Stimulated activated CD4-positive, alpha-beta T cell treated with anti-CD3 and anti-CD28 coated beads, TNF-alpha, amount 100 ng/mL, for 48 hours (primary cell): Measurements from ENCODE around the gene UBR1.
"Not testable (repeated sequence)": the region's sequence is repeated elsewhere in the genome, so short reads cannot be mapped to it uniquely, and the experiment has no call there.

Source experiments
- DNase-seq, 3 donors: peaks; one replicate each; pipeline ENCODE4 v3.0.0-alpha.2; 2020; ENCODE audit warnings: low read depth in 3 of 3

UBR1 gene

DNA sequence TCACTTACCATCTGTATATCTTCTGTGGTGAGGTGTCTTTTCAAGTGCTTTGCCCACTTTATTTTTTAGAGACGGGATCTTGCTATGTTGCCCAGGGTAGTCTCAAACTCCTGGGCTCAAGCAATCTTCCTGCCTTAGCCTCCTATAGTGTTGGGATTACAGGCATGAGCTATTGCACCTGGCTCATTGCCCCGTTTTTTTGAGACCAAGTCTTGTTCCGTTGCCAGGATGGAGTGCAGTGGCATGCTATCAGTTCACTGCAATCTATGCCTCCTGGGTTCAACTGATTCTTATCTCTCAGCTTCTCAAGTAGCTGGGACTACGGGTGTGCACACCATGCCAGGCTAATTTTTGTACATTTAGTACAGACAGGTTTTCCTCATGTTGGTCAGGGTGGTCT is 132.7 kb downstream of the UBR1 start:
- DNase-seq, result no peak

DNA sequence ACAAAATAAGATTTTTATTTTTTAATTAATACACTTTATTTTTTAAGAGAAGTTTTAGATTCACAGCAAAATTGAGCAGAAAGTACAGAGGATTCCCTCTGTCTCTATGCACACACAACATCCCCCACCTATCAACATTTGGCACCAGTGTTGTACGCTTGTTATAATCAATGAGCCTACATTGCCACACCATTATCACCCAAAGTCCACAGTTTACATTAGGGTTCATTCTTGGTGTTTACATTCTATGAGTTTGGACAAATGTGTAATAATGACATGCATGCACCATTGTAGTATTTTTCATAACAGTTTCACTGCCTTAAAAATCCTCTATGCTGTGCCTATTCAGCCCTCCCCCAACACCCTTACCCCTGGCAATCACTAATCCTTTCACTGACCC is 134.0 kb downstream of the UBR1 start:
- DNase-seq, result no peak

DNA sequence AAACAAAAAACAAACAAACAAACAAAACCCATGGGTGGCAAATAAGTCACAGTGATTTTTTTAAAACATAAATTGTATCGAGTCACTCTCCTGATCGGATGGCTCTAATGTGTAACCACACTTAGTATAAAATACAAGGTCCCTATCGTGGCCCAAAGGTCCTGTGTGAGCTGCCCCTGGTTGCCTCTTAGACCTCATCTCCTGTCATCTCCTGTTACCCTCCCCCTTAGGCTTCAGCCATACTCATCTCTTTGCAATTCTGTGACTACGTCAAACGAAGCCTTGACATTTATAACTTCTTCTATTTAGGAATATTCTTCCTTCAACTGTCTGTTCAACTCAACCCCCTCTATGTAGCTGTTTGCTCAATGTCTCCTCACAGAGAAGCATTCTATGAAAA is 141.4 kb downstream of the UBR1 start:
- no peak for DNase-seq

DNA sequence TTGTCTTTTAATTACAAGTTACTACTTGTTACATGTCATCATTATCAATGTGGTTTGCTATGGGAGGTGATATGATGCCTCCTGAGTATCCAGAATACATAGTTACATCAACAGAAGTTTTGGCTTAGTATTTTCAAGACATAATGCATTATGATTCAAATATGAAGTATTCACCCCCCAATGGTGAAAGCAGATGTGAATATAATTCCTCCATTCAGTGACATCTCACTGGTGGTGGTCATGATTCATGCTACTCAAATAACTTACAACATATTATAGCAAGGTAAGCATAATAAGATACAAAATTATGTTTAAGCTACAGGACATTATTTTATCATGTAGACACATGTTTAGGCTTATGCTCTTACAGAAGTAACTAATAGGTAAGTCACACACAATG is 150.3 kb downstream of the UBR1 start:
- no peak for DNase-seq

DNA sequence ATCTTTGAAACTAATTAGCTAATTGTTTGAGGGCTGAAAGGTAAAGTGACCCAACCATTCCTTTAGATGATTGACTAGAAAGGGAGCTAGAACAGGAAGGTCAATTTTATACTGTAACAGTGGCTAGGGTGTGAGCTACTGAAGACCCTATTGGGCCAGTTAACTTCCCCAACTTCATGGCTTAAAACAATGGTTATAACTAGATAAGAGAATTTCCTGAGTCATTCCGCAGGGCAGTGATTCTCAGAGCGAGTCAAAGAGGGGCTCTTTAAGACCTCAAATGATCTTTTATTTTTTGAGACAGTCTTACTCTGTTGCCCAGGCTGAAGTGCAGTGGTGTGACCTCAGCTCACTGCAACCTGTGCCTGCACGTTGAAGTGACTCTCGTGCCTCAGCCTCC is 151.5 kb downstream of the UBR1 start:
- no peak for DNase-seq

DNA sequence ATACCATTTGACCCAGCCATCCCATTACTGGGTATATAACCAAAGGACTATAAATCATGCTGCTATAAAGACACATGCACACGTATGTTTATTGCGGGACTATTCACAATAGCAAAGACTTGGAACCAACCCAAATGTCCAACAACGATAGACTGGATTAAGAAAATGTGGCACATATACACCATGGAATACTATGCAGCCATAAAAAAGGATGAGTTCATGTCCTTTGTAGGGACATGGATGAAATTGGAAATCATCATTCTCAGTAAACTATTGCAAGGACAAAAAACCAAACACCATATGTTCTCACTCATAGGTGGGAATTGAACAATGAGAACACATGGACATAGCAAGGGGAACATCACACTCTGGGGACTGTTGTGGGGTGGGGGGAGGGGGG is 156.9 kb downstream of the UBR1 start:
- not testable (repeated sequence) for DNase-seq

DNA sequence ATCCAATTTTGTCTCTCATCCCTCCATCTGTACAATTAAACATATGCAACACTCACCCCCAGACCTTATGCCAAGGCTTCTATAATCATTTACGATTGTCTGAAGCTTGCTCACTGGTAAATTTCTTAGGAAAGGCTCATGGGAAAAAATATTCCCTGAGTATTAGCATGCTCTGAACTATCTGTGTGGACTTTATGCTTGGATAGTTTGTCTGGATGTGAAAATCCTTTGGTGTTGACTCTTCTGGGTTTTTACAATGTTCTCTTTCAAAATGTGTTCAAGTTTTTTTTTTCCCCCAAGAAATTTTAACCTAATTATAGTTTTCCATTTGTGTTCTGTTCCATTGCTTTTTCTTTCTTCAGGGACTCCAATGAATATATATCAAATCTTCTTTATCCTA is 165.3 kb downstream of the UBR1 start:
- DNase-seq, result no peak

DNA sequence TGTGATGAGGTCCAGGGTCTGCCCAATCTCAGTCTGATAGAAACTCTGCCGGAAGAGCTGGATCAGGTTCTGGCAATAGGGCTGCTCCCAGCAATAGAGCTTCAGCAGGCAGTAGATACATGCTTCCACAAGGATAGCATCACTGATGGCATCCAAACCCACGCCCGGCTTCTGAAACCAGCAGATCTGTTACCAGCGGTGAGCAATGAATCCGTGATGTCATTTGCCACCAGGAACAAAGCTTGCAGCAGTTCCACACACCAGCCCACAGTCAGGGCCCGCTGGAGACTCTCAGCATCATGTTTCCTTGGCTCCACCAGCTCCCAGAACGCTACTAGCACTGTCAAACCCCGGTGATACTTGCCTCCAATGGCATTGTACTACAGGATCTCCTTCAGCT is 166.0 kb downstream of the UBR1 start:
- DNase-seq, result no peak

DNA sequence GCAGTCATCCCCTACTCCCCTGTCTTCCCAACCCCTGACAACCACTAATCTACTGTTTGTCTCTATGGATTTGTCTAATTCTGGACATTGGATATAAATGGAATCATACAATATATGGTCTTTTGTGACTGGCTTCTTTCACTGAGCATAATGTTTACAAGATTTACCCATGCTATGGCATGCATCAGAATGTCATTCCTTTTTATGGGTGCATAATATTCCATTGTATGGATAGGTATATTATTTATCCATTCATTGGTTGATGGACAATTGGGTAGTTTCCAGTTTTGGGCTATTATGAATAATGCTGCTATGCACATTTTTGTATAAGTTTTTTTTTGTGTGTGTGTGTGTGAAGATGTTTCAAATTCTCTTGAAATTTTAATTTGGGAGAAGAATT is 168.7 kb downstream of the UBR1 start:
- DNase-seq, result no peak

DNA sequence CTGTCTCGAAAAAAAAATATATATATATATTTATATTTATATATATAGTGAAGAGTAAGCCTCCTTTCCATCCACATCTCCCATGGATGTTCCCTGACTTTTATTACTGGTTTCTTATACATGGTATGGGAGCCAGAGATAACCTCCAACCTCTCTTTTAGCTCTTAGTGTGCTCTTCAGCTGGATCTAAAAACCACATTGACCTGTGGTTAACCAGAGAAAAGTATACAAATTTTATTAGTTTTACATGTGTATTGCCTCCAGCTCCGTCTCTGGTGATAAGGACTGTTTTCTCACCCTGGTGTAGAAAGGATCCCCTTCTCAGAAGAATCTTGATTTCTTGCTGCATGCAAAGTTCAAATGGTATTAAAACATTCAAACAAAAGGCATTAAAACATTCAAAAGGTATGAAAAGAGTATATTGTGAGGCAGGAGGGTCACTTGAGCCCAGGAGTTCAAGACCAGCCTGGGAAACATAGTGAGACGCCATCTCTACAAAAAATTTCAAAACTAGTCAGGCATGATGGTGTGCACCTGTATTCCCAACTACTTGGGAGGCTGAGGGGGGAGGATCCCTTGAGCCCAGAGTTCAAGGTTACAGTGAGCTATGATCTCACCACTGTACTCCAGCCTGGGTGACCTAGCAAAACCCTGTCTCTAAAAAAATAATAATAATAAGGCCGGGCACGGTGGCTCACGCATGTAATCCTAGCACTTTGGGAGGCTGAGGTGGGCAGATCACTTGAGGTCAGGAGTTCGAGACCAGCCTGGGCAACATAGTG is 171.8 kb downstream of the UBR1 start:
- no peak for DNase-seq

DNA sequence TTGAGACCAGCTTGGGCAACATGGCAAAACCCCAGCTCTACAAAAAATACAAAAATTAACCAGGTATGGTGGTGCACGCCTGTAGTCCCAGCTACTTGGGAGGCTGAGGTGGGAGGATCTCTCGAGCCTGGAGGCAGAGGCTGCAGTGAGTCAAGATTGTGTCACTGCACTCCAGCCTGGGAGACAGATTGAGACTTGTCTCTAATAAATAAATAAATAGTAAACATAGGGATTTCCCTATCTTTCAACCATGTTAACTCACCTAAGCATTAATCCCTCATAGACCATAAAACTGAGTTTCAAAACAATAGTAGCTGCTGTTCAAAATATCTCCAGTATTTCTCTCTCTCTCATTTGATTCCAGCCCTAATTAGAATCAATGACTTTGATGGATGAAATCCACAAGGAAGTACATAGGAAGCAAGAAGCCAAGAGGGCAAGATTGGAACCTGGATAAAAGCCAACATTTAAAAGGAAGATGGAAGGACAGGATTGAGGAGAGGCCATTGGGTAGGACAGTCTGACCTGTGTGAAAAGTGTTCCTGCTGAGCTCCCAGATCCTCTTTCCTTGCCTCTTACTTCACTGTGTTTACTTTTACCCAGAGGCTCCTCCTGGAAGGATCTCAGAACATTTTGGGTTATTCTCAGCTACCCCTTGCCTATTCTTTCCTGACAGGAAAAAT is 172.9 kb downstream of the UBR1 start:
- DNase-seq, result no peak

DNA sequence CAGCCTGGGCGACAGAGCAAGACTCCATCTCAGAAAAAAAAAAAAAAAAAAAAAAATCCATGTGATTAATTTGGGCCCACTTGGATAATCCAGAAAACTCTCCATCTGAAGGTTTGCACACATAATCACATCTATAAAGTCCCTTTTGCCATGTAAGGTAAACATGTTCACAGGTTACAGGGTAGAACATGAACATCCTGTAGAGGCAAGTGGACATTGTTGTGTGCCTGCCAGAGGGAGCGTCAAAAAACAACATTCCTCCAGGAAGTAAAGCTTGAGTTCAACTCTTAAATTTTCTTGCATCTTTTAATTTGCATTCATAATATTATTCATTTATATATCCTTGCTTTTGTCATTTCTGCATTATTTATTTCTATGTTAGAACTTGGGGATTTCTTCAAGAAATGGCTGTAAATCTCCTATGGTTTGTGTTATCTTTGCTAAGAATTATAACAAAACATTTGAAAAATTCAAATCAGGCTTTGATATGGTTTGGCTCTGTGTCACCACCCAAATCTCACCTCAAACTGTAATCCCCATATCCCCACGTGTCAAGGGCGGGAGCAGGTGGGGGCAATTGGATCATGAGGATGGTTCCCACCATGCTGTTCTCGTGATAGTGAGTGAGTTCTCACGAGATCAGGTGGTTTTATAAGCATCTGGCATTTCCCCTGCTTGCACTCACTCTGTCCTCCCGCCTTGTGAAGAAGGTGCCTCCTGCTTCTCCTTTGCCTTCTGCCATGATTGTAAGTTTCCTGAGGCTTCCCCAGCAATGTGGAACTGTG is 173.9 kb downstream of the UBR1 start:
- DNase-seq, result no peak

DNA sequence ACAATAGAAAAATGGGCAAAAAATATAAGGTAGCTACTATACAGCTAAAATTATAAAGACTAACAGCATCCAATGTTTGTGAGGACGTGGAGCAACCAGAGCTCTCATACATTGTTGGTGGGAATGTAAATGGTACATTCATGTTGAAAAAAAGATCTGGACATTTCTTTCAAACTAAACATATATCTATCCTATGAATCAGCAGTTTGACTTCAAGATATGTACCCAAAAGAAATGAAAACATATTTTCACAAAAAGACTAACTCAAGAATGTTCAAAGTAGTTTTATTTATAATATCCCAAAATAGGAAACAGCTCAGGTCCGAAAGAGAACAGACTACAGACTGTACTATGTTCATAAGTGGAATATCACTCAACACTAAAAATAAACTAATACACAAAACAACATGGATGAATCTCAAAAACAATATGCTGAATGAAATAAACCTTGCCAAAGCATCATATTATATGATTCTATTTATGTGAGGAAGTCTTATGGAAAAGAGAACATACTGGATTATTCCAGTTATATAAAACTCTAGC is 176.5 kb downstream of the UBR1 start:
- no peak for DNase-seq

DNA sequence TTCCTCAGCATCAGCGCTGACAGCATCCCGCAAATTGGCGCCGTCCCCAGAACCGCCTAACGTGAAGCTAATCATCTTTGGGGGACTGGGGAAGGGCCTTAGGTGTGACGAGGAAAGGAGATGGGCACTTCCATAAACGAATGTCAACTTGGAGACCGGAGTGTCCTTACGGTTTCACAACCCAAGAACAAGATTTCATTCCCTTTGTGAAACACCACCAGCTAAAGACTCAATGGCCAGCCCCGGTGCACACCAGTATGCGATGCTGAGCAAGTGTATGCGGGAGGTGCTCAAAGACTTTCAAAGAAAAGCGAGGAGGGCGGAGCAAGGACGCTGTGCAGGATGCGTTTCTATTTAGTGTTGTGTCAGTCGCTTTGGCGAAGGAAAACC is 184.5 kb downstream of the UBR1 start:
- DNase-seq, result peak in 1 of 3 donors; percentile 29

DNA sequence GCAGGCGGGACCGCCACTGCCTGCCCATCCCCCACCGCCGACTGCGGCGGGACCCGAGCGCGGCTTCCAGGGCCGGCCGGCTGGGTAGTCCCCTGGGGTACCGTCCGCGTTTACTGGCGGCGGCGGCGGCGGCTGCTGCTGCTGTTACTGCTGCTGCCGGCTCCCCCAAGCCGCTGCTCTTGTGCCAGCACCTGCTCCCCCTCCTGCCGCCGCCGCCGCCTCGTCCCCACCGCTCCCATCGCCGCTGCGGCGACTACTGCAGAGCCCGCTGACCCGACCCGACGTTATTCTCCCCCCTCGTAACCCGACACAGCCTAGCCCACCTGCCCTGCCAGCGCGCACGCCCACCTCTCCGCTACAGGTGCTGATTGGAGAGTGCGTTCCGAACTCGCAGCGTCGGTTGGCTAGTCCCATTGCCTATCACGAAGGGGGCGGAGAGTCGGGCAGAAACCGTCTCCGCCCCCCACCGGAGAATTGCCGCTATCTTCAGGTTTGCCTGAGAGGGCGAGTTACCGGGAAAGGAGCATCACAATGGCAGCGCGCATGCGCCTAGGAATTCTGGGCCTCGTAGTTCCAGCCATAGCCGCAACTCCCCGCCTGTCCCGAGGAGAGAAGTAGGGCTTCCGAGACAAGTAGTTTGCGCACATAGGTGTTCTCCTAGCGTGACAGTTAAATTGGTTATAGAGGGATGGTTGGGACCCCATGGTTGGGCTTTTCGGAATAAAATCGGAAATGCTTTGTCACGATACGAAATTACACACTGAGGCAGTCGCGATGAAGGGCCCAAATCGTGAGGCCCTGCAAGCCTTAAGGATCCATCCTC is 185.1 kb downstream of the UBR1 start, which contains the start of gene TTBK2:
TTBK2 (minus strand) TSS at position 260 of the 823 bp plus-strand sequence. CDS start 42,161 bp downstream, outside the sequence.
- DNase-seq, result peak; percentile 94 to 96 (median 96)

DNA sequence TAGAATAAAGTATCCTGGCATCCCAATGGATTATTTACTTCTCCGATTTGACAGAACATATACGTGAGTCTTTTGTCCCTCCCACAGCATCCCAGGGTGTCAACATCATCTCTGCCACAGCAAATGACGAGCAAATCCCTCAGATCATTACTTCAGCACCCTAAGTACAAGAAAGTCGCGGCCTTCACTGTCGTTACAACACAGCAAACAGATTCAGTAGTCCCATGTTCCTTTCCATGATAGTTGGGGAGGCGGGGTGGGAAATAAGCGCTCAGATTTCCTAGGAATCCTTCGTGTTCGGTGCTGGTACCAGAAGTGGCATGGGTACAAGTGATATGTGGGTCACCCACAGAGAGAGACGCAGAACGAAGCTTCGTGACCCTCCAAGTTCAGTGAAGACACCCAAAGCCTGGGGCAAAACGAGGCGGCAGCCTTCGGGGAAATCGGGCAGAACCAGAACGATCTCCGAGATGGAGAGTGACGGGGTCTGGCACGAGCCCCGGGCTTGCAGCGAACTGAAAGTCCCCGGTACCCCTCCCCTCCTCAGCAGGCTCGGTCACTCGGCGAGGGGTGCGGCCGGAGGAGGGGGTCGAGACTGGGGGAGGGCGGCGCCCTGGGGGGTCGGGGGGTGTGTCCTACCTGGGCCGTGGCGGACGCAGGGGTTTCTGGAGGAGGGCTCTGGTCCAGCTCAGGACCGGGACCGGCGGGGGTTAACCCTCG is 185.9 kb downstream of the UBR1 start:
- DNase-seq, result peak in 1 of 3 donors; percentile 18

DNA sequence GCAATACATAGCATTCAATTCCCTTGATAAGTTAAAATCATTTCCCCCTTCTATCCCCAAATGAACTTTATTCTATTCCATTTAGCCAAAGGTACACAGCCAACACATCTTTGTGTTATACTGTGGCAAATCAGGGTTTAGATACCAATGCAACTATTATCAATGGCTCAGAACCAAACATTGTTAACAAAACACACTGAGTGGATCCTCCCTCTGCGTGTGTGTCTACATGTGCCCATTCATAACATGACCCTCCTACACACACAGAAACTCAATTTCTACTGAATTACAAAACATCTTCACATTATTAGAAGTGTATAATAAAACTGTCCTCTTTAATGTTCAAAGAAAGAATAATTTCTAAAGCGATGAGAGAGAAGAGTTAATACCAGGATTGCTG is 186.5 kb downstream of the UBR1 start:
- DNase-seq, result no peak

DNA sequence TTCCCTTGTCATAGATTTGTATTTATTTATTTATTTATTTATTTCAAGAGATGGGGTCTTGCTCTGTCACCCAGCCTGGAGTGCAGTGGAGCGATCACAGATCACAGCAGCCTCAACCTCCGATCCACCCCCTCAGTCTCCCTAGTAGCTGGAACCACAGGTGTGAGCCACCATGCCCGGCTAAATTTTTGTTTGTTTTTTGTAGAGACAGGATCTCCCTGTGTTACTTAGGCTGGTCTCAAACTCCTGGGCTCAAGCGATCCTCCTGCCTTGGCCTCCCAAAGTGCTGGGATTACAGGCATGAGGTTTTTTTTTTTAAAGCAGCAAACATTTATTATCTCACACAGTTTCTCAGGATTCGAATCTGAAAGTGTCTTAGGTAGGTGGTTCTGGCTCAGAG is 187.8 kb downstream of the UBR1 start:
- DNase-seq, result no peak

DNA sequence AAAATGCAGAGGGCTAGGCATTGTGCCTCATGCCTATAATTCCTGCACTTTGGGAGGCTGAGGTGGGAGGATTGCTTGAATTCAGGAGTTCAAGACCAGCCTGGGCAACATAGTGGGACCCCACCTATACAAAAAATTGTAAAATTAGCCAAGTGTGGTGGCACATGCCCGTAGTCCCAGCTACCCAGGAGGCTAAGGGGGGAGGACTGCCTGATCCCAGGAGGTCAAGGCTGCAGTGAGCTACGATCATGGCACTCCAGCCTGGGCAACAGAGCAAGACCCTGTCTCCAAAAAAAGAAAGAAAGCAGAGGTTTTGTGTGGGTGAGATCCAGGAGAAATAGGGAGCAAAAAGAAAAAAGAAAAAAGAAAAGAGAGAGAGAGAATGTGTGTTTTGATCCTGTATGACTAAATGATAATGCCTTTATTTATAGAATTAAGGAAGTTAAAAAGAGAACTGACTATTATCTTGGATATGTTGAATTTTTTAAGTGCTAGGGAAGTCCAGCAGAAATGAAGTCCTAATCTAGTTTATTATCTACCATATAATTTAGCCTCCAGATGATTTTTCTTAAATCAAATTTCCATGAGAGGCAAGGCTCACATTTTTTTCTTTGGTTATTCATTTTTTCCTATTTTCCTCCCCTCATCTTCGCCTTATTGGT is 190.1 kb downstream of the UBR1 start:
- no peak for DNase-seq
